NCI-H1105 (cell line): ENCODE measurements around the gene TC2N.
"Not testable (repeated sequence)": the region's sequence is repeated elsewhere in the genome, so short reads cannot be mapped to it uniquely, and the experiment has no call there.

Experiments
- DNase-seq: peaks from one replicate; lab custom pipeline; 2025; lab: John Stamatoyannopoulos, UW

Gene TC2N

GRCh38 chr14:91867316-91867988, at the start of gene TC2N:
TC2N (minus strand) TSS chr14:91867536; CDS start chr14:91813769, 53,767 bp downstream.
- DNase-seq: no peak

- no peak for DNase-seq
Observed at GRCh38 chr14:91912035-91912434, 44.7 kb upstream of the TC2N start.

GRCh38 chr14:91911474-91912032, 44.2 kb upstream of the TC2N start:
- peak; percentile 15 for DNase-seq

- no peak for DNase-seq
Observed at GRCh38 chr14:91910196-91910595, 42.9 kb upstream of the TC2N start.

- no peak for DNase-seq
Observed at GRCh38 chr14:91906374-91906773, 39.0 kb upstream of the TC2N start.

- no peak for DNase-seq
Observed at GRCh38 chr14:91904956-91905645, 37.8 kb upstream of the TC2N start.

GRCh38 chr14:91904483-91904882, 37.1 kb upstream of the TC2N start:
- DNase-seq: no peak

- DNase-seq: no peak
Observed at GRCh38 chr14:91903070-91903469, 35.7 kb upstream of the TC2N start.

GRCh38 chr14:91902336-91902735, 35.0 kb upstream of the TC2N start:
- no peak for DNase-seq

GRCh38 chr14:91901449-91902226, 34.3 kb upstream of the TC2N start:
- DNase-seq: no peak

GRCh38 chr14:91899806-91900205, 32.5 kb upstream of the TC2N start:
- DNase-seq: no peak

GRCh38 chr14:91899213-91899612, 31.9 kb upstream of the TC2N start:
- DNase-seq: no peak

GRCh38 chr14:91898372-91898771, 31.0 kb upstream of the TC2N start:
- no peak for DNase-seq

- not testable (repeated sequence) for DNase-seq
Observed at GRCh38 chr14:91897716-91898115, 30.4 kb upstream of the TC2N start.

- no peak for DNase-seq
Observed at GRCh38 chr14:91897106-91897701, 29.9 kb upstream of the TC2N start.

- DNase-seq: no peak
Observed at GRCh38 chr14:91896419-91896818, 29.1 kb upstream of the TC2N start.

GRCh38 chr14:91893669-91894068, 26.3 kb upstream of the TC2N start:
- DNase-seq: no peak

GRCh38 chr14:91893007-91893406, 25.7 kb upstream of the TC2N start:
- no peak for DNase-seq

GRCh38 chr14:91891721-91892220, 24.4 kb upstream of the TC2N start:
- no peak for DNase-seq

GRCh38 chr14:91891101-91891500, 23.8 kb upstream of the TC2N start:
- no peak for DNase-seq

GRCh38 chr14:91890291-91890749, 23.0 kb upstream of the TC2N start:
- no peak for DNase-seq
